HUES64 (cell line): ENCODE results near the gene RCC2.

Experiments used
- H3K27ac ChIP-seq: 2 replicates; pipeline ENCODE4 v1.7.0; 2013; ENCODE audit warnings: low read depth, low read length, inconsistent platforms
- H3K27me3 ChIP-seq: 2 replicates; pipeline ENCODE4 v1.6.1; 2013; ENCODE audit warnings: mild to moderate bottlenecking, low read length; ENCODE audit not compliant: insufficient read depth
- H3K36me3 ChIP-seq: 2 replicates; pipeline ENCODE4 v1.6.1; 2013; ENCODE audit warnings: mild to moderate bottlenecking, low read length; ENCODE audit not compliant: insufficient read depth
- H3K4me1 ChIP-seq: 2 replicates; pipeline ENCODE4 v1.6.1; 2013; ENCODE audit warnings: mild to moderate bottlenecking, low read length, moderate library complexity; ENCODE audit not compliant: insufficient read depth
- H3K4me3 ChIP-seq: 2 replicates; pipeline ENCODE4 v1.5.1; 2013; ENCODE audit warnings: mild to moderate bottlenecking, low read length, moderate library complexity
- H3K9ac ChIP-seq: 2 replicates; pipeline ENCODE4 v1.6.1; 2013; ENCODE audit warnings: mild to moderate bottlenecking, low read depth, low read length
- H3K9me3 ChIP-seq: 2 replicates; pipeline ENCODE4 v1.6.1; 2013; ENCODE audit warnings: low read depth, low read length; ENCODE audit not compliant: insufficient read depth
- WGBS: fragments of 150-250, 120-280 bp; methylation state at CpG from one replicate; pipeline ENCODE4 v1.1.7; 2013; ENCODE audit warnings: missing lambda C conversion rate; 5-methylcytosine and 5-hydroxymethylcytosine counted together

The RCC2 gene

GRCh38 chr1:17401841-17402240 lies 37.6 kb downstream of the RCC2 start:
- Histone ChIP-seq H3K27ac (no peak overlapping the region), H3K4me1 (peaks cover 5% of the 10 kb centered on the region), H3K36me3 (peaks cover 10% of the 10 kb centered on the region), H3K9me3 (no peaks in the 10 kb centered on the region), H3K4me3 (no peak overlapping the region), H3K27me3 (no peaks in the 10 kb centered on the region), H3K9ac (no peak overlapping the region)
- WGBS = 62% methylated on average over 4 of the region's 4 CpGs

GRCh38 chr1:17400725-17401341 lies 38.6 kb downstream of the RCC2 start:
- no peaks in the 10 kb centered on the region for H3K27me3 ChIP-seq
- no peak overlapping the region for H3K9ac ChIP-seq
- H3K4me3 ChIP-seq = no peak overlapping the region
- peaks cover 5% of the 10 kb centered on the region; the same call in 1 of the 2 replicates for H3K4me1 ChIP-seq
- H3K27ac ChIP-seq = no peak overlapping the region
- H3K36me3 ChIP-seq = 0 out of 2 replicates have a peak, but pooled peaks cover 2% of the 10 kb centered on the region
- H3K9me3 ChIP-seq = no peaks in the 10 kb centered on the region
- WGBS = 78% methylated on average over 11 of the region's 11 CpGs

- Histone ChIP-seq H3K36me3 (no peaks in the 10 kb centered on the region), H3K4me3 (no peak overlapping the region), H3K9ac (no peak overlapping the region), H3K27ac (no peak overlapping the region), H3K9me3 (no peaks in the 10 kb centered on the region), H3K4me1 (peaks cover 5% of the 10 kb centered on the region; the same call in 1 of the 2 replicates), H3K27me3 (no peaks in the 10 kb centered on the region)
- WGBS = 88% methylated on average over 6 of the region's 7 CpGs
These were observed 41.4 kb downstream of the RCC2 start for GRCh38 chr1:17397910-17398695.

GRCh38 chr1:17393230-17393629 lies 46.2 kb downstream of the RCC2 start:
- H3K4me1 ChIP-seq = no peaks in the 10 kb centered on the region
- no peaks in the 10 kb centered on the region for H3K36me3 ChIP-seq
- no peak overlapping the region for H3K9ac ChIP-seq
- H3K9me3 ChIP-seq = no peaks in the 10 kb centered on the region
- no peaks in the 10 kb centered on the region for H3K27me3 ChIP-seq
- no peak overlapping the region for H3K27ac ChIP-seq
- WGBS = 81% methylated on average over 8 of the region's 8 CpGs
- no peak overlapping the region for H3K4me3 ChIP-seq

GRCh38 chr1:17392199-17392740 lies 47.2 kb downstream of the RCC2 start:
- Histone ChIP-seq H3K4me1 (no peaks in the 10 kb centered on the region), H3K36me3 (no peaks in the 10 kb centered on the region), H3K9me3 (no peaks in the 10 kb centered on the region), H3K9ac (no peak overlapping the region), H3K27ac (no peak overlapping the region), H3K4me3 (no peak overlapping the region), H3K27me3 (no peaks in the 10 kb centered on the region)
- WGBS = 86% methylated on average over 10 of the region's 10 CpGs

- Histone ChIP-seq H3K27ac (no peak overlapping the region), H3K27me3 (no peaks in the 10 kb centered on the region), H3K4me3 (no peak overlapping the region), H3K9ac (no peak overlapping the region), H3K4me1 (peaks cover 10% of the 10 kb centered on the region; the same call in 1 of the 2 replicates), H3K36me3 (no peaks in the 10 kb centered on the region), H3K9me3 (no peaks in the 10 kb centered on the region)
- 100% methylated on average over 1 of the region's 2 CpGs for WGBS
These were observed 58.3 kb downstream of the RCC2 start for GRCh38 chr1:17381161-17381560.

GRCh38 chr1:17377325-17377953 lies 62.0 kb downstream of the RCC2 start:
- H3K27ac ChIP-seq = no peak overlapping the region
- H3K27me3 ChIP-seq = no peaks in the 10 kb centered on the region
- no peaks in the 10 kb centered on the region for H3K36me3 ChIP-seq
- no peaks in the 10 kb centered on the region for H3K9me3 ChIP-seq
- WGBS = 80% methylated on average over 16 of the region's 16 CpGs
- no peak overlapping the region for H3K9ac ChIP-seq
- H3K4me3 ChIP-seq = no peak overlapping the region
- peaks cover 10% of the 10 kb centered on the region; the same call in 1 of the 2 replicates for H3K4me1 ChIP-seq

GRCh38 chr1:17375651-17376050 lies 63.8 kb downstream of the RCC2 start:
- Histone ChIP-seq H3K4me3 (no peak overlapping the region), H3K36me3 (no peaks in the 10 kb centered on the region), H3K9me3 (no peaks in the 10 kb centered on the region), H3K9ac (no peak overlapping the region), H3K27me3 (no peaks in the 10 kb centered on the region), H3K27ac (no peak overlapping the region), H3K4me1 (peaks cover 10% of the 10 kb centered on the region; the same call in 1 of the 2 replicates)
- 94% methylated on average over 10 of the region's 10 CpGs for WGBS

GRCh38 chr1:17372955-17373354 lies 66.5 kb downstream of the RCC2 start:
- Histone ChIP-seq H3K36me3 (no peaks in the 10 kb centered on the region), H3K27ac (no peak overlapping the region), H3K27me3 (no peaks in the 10 kb centered on the region), H3K9me3 (no peaks in the 10 kb centered on the region), H3K9ac (no peak overlapping the region), H3K4me1 (peaks cover 9% of the 10 kb centered on the region; the same call in 1 of the 2 replicates), H3K4me3 (no peak overlapping the region)
- WGBS = 80% methylated on average over 18 of the region's 18 CpGs

GRCh38 chr1:17371896-17372295 lies 67.6 kb downstream of the RCC2 start, which contains the start of gene PADI6:
PADI6 (plus strand) TSS chr1:17372196; CDS start chr1:17372246, 50 bp downstream.
- 72% methylated on average over 7 of the region's 7 CpGs for WGBS
- no peak within 1 kb of the TSS for H3K9ac ChIP-seq
- no peaks in the 10 kb centered on the region for H3K36me3 ChIP-seq
- no peak within 1 kb of the TSS for H3K27ac ChIP-seq
- no peaks in the 10 kb centered on the region for H3K27me3 ChIP-seq
- H3K4me1 ChIP-seq = no peaks in the 10 kb centered on the region; the same call in 1 of the 2 replicates
- no peaks in the 10 kb centered on the region for H3K9me3 ChIP-seq
- no peak within 1 kb of the TSS for H3K4me3 ChIP-seq

GRCh38 chr1:17370618-17371017 lies 68.9 kb downstream of the RCC2 start:
- no peak overlapping the region for H3K9ac ChIP-seq
- 89% methylated on average over 1 of the region's 2 CpGs for WGBS
- no peaks in the 10 kb centered on the region for H3K36me3 ChIP-seq
- no peak overlapping the region for H3K27ac ChIP-seq
- no peaks in the 10 kb centered on the region for H3K9me3 ChIP-seq
- H3K27me3 ChIP-seq = no peaks in the 10 kb centered on the region
- no peak overlapping the region for H3K4me3 ChIP-seq
- no peaks in the 10 kb centered on the region; the same call in 1 of the 2 replicates for H3K4me1 ChIP-seq
